Measurements from ENCODE around the gene PRR3.
"Not testable (repeated sequence)": the region's sequence is repeated elsewhere in the genome, so short reads cannot be mapped to it uniquely, and the experiment has no call there.

Gene PRR3, protein sequence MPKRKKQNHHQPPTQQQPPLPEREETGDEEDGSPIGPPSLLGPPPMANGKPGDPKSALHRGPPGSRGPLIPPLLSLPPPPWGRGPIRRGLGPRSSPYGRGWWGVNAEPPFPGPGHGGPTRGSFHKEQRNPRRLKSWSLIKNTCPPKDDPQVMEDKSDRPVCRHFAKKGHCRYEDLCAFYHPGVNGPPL

DNA sequence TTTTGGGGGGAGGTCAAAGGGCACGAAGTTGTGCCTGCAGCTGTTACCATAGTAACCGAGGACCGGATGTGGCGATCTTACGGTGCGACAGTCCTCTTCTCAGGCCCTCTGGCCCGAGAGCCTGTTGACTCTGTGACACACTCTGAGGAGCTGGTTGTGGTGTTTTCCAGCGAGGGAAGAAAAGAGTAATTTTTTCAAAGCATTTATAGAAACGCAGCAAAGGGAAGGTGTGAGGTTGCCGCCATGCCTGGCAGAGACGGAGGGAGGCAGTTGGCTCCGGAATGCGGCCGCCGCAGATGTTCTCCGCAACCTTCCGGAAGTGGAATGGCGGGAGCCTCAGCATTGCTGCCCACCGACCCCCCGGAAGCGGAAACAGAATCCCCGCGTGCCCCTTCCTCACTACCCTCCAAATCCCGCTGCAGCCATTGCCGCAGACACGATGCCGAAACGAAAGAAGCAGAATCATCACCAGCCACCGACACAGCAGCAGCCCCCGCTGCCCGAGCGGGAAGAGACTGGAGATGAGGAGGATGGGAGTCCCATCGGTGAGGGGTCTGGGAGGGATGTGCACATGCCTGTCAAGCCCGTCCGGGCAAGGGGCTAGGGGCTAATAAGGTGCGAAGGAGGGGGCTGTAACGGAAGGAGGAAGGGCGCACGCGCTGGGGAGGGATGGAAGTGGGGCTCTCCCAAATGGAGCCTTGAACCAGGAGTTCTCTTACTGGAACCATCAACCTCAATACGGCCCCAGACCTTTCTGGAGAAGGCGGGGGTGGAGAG lies at the start of gene PRR3:
Gene PRR3 (plus strand): TSS at position 390 of the 777 bp plus-strand sequence. CDS start 50 bp downstream, at position 440.
- peaks cover 63% of the 10 kb centered on the region for H3K4me1 Mint-ChIP-seq

DNA sequence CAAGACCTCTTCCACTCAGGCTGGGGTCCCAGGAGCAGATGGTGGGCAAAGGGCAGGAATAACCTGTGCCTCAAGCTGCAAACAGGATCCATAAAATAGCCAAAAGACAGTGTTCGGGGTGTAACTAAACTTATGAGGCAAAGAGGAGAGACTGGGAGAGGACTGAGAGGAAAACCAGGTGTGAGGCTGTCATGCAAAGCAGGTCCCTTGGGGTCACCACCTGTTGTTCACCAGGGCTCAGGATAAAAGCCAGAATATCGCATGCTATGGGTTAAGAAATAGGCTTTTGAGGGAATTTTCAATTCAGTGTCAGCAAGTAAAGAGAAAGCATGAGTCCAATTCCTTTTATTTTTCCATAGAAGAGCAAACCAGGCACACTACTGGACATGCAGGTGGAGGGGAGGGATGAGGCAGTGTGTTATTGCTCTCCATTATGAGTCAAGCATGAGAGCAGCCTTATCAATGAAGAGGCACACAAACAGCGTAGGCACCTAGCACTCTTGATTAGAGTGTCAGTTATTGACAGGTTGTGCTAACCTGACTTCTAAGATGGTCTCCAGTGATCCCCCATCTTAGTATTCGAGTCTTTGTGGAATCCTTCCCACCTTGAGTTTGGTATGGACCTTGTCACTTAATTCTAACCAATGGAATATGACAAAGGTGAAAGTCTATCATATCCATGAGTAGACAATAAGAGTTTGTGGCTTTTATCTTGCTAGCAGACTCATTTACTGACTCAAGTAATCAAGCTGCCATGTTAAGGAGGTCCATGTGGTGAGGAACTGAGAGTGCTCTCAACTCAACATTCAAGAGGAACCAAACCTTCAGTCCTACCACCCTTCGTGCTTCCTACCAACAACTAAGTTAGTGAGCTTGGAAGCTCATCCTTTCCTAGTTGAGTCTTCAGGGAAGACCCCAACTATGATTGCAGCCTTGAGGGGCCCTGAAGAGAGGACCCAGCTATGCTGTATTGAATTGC lies 49.0 kb upstream of the PRR3 start:
- H3K9me3 Mint-ChIP-seq: no peaks in the 10 kb centered on the region
- H3K4me1 Mint-ChIP-seq: peaks cover 41% of the 10 kb centered on the region
- H3K27ac Mint-ChIP-seq: peak overlapping the region; percentile 77
- DNase-seq (ENCODE audit: low spot score in 2 of 2) (no peak), ATAC-seq (peak; percentile 74)
- peak overlapping the region; percentile 47 for H3K4me3 Mint-ChIP-seq
- H3K36me3 Mint-ChIP-seq: peaks cover 7% of the 10 kb centered on the region

More for the DNA sequence above, at the start of gene PRR3:
- Mint-ChIP-seq H3K36me3 (peaks cover 95% of the 10 kb centered on the region), H3K9me3 (no peaks in the 10 kb centered on the region), H3K27ac (peak within 1 kb of the TSS; percentile 97), H3K4me3 (peak within 1 kb of the TSS; percentile 88)
- ATAC-seq (peak; percentile 85), DNase-seq (ENCODE audit: low spot score in 2 of 2) (peak; percentile 57 to 91)

DNA sequence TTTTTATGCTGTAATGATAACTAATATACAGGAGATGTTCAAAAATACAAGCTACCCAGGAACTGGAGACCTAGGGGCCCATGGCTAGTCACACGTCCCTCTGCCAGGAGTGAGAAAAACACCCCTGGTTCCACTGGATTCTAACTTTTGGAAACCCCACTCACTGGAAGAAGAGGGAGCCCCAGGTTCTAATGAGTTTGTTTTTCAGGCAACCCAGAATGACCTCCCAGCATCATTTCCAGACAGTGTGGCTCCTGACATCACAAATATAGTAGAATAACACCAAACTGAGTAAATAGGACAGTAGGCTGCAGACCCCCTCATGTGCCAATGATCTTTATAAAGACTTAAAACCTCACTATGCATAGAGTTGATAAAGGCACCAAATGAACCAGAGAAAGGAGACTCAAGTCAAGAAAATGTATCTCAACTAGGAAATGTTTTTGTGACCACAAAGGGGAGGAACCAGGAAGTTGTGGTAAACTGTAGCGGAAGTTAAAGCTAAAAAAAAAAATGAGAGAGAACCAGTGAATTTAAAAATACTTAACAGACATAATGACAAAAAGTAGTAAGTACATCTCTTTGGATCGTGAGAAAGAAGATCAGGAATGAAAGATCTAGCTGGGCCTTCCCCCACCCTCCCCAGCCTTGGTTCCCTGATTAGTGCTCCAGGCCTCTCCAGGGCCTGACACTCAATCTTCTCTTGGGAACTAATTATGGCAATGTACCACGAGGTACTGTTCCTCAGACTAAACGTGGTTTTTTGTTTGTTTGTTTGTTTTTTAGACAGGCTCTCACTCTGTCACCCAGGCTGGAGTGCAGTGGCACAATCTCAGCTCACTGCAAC lies 48.0 kb upstream of the PRR3 start:
- DNase-seq (ENCODE audit: low spot score in 2 of 2) (no peak), ATAC-seq (peak; percentile 88)
- Mint-ChIP-seq H3K9me3 (no peaks in the 10 kb centered on the region), H3K36me3 (peaks cover 7% of the 10 kb centered on the region), H3K4me3 (peak overlapping the region; percentile 47), H3K4me1 (peaks cover 41% of the 10 kb centered on the region), H3K27ac (peak overlapping the region; percentile 77)

DNA sequence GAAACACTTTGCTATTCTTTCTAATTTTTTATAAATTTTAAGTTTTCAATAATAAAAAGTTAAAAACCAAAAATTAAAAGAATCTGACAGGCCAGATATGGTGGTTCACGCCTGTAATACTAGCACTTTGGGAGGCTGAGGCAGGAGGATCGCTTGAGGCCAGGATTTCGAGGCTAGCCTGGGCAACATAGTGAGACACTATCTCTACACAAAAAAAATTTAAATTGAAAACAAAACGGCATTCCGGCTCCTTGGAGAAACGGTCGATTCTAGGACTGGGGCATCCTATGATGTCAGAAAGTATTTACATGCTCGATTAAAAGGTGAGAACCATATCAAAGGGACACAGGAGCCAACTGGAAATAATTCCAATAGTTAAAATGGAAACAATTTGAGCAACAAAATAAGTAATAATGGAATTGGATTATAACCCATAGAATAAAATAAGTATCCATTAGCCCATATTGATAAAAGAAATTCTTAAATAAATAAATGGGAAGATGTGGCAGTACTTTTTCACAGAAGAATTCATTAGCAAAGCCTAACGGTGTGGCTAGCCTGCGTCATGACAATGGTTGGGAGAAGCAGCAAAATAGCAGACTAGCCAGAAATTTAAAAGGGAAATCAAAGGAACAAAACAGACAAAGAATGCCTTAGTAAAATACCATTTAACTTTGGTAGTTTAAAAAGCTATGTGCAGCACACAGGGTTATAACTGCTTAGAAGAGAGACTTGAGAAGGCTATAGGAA lies 46.5 kb upstream of the PRR3 start:
- H3K9me3 Mint-ChIP-seq: no peaks in the 10 kb centered on the region
- DNase-seq (ENCODE audit: low spot score in 2 of 2) (no peak), ATAC-seq (no peak)
- H3K4me3 Mint-ChIP-seq: no peak overlapping the region
- H3K27ac Mint-ChIP-seq: no peak overlapping the region
- peaks cover 53% of the 10 kb centered on the region for H3K4me1 Mint-ChIP-seq
- peaks cover 12% of the 10 kb centered on the region for H3K36me3 Mint-ChIP-seq

DNA sequence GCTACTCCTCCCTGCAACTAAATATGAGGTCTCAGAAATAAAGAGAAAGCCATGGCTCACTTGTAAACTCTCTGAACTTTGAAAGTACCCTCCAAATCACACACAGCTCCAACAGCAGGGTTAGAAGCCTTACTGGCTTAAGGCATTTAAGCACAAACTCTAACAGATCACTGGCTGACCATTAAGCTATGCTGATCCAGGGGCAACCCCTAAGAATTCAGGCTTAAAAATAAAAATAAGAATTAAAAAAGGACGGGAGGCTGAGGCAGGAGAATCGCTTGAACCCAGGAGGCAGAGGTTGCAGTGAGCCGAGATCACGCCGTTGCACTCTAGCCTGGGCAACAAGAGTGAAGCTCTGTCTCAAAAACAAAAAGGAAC lies 45.9 kb upstream of the PRR3 start:
- ATAC-seq: no peak
- peaks cover 54% of the 10 kb centered on the region for H3K4me1 Mint-ChIP-seq
- H3K9me3 Mint-ChIP-seq: no peaks in the 10 kb centered on the region
- peak overlapping the region; percentile 60 for H3K27ac Mint-ChIP-seq
- peaks cover 14% of the 10 kb centered on the region for H3K36me3 Mint-ChIP-seq
- no peak for DNase-seq (ENCODE audit: low spot score in 2 of 2)
- no peak overlapping the region for H3K4me3 Mint-ChIP-seq

DNA sequence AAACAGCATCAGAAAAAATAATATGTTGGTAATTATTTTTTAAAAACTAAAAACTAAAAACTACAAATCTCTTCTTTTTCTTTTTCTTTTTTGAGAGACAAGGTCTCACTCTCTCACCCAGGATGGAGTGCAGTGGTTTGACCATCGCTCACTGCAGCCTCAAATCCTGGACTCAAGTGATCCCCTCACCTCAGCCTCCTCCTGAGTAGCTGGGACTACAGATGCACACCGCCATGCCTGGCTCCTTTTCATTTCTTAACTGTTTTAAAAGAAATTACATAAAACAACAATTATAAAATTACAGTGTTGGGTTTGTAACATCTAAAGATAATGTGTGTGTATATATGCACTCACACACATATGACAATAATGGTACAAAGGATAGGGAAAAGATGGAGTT lies 43.6 kb upstream of the PRR3 start:
- no peaks in the 10 kb centered on the region for H3K9me3 Mint-ChIP-seq
- DNase-seq (ENCODE audit: low spot score in 2 of 2) (no peak), ATAC-seq (no peak)
- H3K4me3 Mint-ChIP-seq: no peak overlapping the region
- no peak overlapping the region for H3K27ac Mint-ChIP-seq
- peaks cover 47% of the 10 kb centered on the region for H3K4me1 Mint-ChIP-seq
- H3K36me3 Mint-ChIP-seq: peaks cover 21% of the 10 kb centered on the region

DNA sequence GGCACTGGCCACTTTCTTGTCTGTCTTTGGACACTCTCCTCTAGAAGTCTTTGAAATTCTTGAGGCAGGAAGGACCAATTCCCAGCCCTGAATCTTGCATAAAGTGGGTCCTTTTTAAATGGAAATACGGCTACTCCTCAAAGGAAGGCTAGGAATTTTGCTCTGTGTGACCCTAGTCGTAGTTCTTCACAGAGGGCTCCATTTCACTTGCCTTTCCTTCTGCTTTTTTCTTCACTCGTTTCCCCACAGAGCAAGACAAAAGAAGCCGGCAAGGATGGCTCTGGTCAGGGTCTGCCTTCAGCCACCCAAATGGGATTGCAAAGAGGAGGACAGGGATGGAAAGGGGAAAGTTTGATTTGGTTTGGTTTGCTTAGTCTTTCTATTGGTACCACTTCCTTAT lies 42.0 kb upstream of the PRR3 start:
- ATAC-seq (no peak), DNase-seq (ENCODE audit: low spot score in 2 of 2) (no peak)
- peaks cover 40% of the 10 kb centered on the region for H3K4me1 Mint-ChIP-seq
- H3K9me3 Mint-ChIP-seq: no peaks in the 10 kb centered on the region
- peaks cover 15% of the 10 kb centered on the region for H3K36me3 Mint-ChIP-seq
- peak overlapping the region; percentile 97 for H3K27ac Mint-ChIP-seq
- H3K4me3 Mint-ChIP-seq: peak overlapping the region; percentile 75

DNA sequence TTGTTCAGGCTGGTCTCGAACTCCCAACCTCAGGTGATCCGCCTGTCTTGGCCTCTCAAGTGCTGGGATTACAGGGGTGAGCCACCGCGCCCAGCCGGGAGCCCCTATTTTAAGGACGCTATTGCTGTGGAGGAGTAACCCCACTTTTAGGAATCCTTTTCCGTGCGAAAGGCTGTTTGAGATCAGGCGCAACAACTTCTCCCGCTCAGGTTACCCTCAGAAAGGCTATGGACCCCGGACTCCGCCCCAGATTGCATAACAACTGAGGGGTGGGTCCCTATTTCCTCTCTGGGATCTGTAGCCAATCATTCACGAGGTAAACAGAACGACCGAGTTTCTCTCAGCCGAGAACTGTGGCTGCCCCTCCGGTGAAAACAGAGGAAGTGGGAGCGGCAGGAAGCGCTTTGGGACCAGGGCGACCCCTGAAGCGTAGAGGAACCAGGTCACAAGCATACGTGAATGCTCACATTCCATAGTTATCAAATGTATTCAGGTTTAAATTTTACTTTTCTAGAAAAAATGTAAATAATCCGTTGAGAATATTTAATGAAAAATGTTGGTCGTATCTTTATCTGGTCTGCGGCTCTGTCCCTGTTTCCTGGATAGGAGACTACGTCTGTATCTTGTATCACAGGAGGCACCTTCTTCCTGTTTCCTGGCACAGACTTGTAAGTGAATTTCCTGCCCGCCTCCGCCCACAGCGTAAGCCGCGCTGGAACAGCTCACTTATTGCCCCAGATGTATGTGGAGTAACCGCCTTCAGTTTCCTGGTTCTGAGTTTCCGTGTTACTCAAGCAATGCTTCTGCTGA lies 40.9 kb upstream of the PRR3 start:
- H3K4me1 Mint-ChIP-seq: peaks cover 33% of the 10 kb centered on the region
- H3K36me3 Mint-ChIP-seq: peaks cover 15% of the 10 kb centered on the region
- ATAC-seq: peak; percentile 98
- DNase-seq (ENCODE audit: low spot score in 2 of 2): peak; percentile 64 to 92
- no peaks in the 10 kb centered on the region for H3K9me3 Mint-ChIP-seq
- peak overlapping the region; percentile 75 for H3K4me3 Mint-ChIP-seq
- peak overlapping the region; percentile 97 for H3K27ac Mint-ChIP-seq

DNA sequence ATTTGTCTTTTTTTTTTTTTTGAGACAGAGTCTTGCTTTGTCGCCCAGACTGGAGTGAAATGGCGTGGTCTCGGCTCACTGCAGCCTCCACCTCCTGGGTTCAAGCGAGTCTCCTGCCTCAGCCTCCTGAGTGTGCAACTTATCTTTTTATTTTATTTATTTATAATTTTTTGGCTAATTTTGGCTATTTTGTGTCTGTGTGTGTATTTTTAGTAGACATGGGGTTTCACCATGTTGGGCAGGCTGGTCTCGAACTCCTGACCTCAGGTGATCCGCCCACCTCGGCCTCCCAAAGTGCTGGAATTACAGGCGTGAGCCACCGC lies 40.4 kb upstream of the PRR3 start:
- not testable (repeated sequence) for DNase-seq (ENCODE audit: low spot score in 2 of 2); ATAC-seq; H3K9me3 Mint-ChIP-seq
- Mint-ChIP-seq H3K4me1 (peaks cover 31% of the 10 kb centered on the region), H3K36me3 (peaks cover 15% of the 10 kb centered on the region), H3K4me3 (peak overlapping the region; percentile 75), H3K27ac (peak overlapping the region; percentile 97)

DNA sequence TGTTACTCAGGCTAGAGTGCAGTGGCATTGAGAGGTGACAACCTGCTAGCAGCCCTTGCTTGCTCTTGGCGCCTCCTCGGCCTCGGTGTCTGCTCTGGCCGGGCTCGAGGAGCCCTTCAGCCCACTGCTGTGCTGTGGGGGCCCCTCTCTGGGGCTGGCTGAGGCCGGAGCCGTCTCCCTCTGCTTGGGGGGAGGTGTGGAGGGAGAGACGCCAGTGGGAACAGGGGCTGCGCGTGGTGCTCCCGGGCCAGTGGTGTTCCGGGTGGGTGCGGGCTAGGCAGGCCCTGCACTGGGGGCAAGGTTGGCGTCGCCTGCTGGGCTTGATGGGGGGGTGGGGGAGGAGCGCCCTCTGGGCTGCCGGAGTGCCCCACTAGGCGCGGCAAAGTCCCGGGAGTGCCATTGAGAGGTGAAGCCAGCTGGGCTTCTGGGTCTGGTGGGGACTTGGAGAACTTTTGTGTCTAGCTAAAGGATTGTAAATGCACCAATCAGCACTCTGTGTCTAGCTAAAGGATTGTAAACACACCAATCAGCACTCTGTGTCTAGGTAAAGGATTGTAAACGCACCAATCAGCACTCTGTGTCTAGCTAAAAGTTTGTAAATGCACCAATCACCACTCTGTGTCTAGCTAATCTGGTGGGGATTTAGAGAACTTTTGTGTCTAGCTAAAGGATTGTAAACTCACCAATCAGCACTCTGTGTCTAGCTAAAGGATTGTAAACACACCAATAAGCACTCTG lies 39.2 kb upstream of the PRR3 start:
- Mint-ChIP-seq H3K36me3 (peaks cover 15% of the 10 kb centered on the region), H3K27ac (peak overlapping the region; percentile 56), H3K4me3 (peak overlapping the region; percentile 6), H3K4me1 (peaks cover 43% of the 10 kb centered on the region)
- H3K9me3 Mint-ChIP-seq; DNase-seq (ENCODE audit: low spot score in 2 of 2); ATAC-seq: not testable (repeated sequence)

DNA sequence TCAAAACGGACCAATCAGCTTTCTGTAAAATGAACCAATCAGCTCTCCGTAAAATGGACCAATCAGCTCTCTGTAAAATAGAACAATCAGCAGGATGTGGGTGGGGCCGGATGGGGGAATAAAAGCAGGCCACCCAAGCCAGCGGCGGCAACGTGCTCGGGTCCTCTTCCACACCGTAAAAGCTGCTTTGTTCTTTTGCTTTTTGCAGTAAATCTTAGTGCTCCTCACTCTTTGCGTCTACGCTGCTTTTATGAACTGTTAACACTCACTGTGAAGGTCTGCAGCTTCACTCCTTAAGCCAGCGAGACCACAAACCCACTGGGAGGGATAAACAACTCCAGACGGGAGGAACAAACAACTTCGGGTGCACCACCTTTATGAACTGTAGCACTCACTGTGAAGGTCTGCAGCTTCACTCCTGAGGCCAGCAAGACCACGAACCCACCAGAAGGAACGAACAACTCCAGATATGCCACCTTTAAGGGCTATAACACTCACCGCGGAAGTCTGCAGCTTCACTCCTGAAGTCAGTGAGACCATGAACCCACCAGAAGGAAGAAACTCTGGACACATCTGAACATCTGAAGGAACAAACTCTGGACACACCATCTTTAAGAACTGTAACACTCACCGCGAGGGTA lies 38.5 kb upstream of the PRR3 start:
- not testable (repeated sequence) for H3K9me3 Mint-ChIP-seq; DNase-seq (ENCODE audit: low spot score in 2 of 2); ATAC-seq
- Mint-ChIP-seq H3K36me3 (peaks cover 15% of the 10 kb centered on the region), H3K4me1 (peaks cover 50% of the 10 kb centered on the region), H3K4me3 (peak overlapping the region; percentile 6), H3K27ac (peak overlapping the region; percentile 56)

DNA sequence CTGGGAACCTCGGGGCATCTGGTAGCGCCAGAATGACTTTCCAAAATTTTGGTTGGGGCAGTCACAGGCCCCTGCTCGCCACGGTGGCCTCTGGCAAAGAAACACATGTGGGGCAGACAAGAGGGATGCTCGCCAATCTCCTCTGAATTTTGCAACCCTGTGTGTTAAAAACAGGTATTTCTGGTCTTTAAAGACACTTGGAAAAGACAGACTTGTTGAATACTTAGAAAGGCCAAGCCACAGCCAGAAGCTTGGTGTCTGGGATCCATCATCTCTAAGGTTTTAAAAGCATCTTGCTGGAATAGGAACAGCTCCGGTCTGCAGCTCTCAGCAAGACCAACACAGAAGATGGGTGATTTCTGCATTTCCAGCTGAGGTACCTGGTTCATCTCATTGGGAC lies 36.6 kb upstream of the PRR3 start:
- Mint-ChIP-seq H3K27ac (no peak overlapping the region), H3K4me1 (peaks cover 54% of the 10 kb centered on the region), H3K4me3 (no peak overlapping the region), H3K9me3 (peaks cover 3% of the 10 kb centered on the region), H3K36me3 (peaks cover 11% of the 10 kb centered on the region)
- DNase-seq (ENCODE audit: low spot score in 2 of 2): no peak
- no peak for ATAC-seq
